CD8-positive, alpha-beta memory T cell (primary cell): ENCODE measurements around the gene LIPC. TPM values are rescaled to one million over a fixed set of nuclear protein-coding genes. Genes with fewer than 3 reads are reported as not detected.

ENCODE experiments used
- CTCF ChIA-PET: fragments of 350-600 bp; sonication (Branson Sonifier 250); formaldehyde crosslinking; loops from one replicate; lab custom pipeline; 2021; ENCODE audit warnings: antibody characterized with exemption; lab: Charles Lee
- POLR2A ChIA-PET: fragments of 350-600 bp; sonication (Branson Sonifier 250); formaldehyde crosslinking; loops from one replicate; lab custom pipeline; 2021; ENCODE audit warnings: antibody characterized with exemption; lab: Charles Lee
- DNase-seq, 5 donors: peaks; one replicate each; pipeline versions ENCODE4 v3.0.0 to v3.0.0-alpha.2; 2020 to 2022; ENCODE audit warnings: mixed read lengths in 1 of 5
- H3K27ac ChIP-seq: one replicate; pipeline ENCODE4 v1.7.0; 2013; ENCODE audit warnings: low read depth, mild to moderate bottlenecking, low read length, moderate library complexity
- H3K27me3 ChIP-seq: 2 replicates; pipeline ENCODE4 v1.7.0; 2013; ENCODE audit warnings: low read length, mild to moderate bottlenecking; ENCODE audit not compliant: insufficient read depth, poor library complexity, severe bottlenecking
- H3K36me3 ChIP-seq: 2 replicates; pipeline ENCODE4 v1.7.0; 2013; ENCODE audit warnings: mild to moderate bottlenecking, low read length, moderate library complexity; ENCODE audit not compliant: insufficient read depth
- H3K4me1 ChIP-seq: 2 replicates; pipeline ENCODE4 v1.7.0; 2013; ENCODE audit warnings: mild to moderate bottlenecking, low read length, moderate library complexity; ENCODE audit not compliant: insufficient read depth
- H3K4me3 ChIP-seq: 2 replicates; pipeline ENCODE4 v1.7.0; 2013; ENCODE audit warnings: mild to moderate bottlenecking, low read length
- H3K9me3 ChIP-seq: 2 replicates; pipeline ENCODE4 v1.7.0; 2013; ENCODE audit warnings: mild to moderate bottlenecking, low read length
- H3K27ac Mint-ChIP-seq, 8 donors: one replicate each; pipeline ENCODE4 v1.8.0; 2020 to 2021; ENCODE audit warnings: mixed read lengths in 8 of 8, mild to moderate bottlenecking in 6 of 8, inconsistent platforms in 3 of 8, moderate library complexity in 3 of 8
- H3K27me3 Mint-ChIP-seq, 2 donors: one replicate each; pipeline ENCODE4 v1.8.0; 2020 to 2021; ENCODE audit warnings: mixed read lengths in 2 of 2, mild to moderate bottlenecking in 1 of 2, moderate library complexity in 1 of 2
- H3K36me3 Mint-ChIP-seq, 3 donors: one replicate each; pipeline ENCODE4 v1.8.0; 2020 to 2021; ENCODE audit warnings: mixed read lengths in 3 of 3, inconsistent platforms in 1 of 3, mild to moderate bottlenecking in 1 of 3
- H3K4me1 Mint-ChIP-seq, 3 donors: one replicate each; pipeline ENCODE4 v1.8.0; 2020 to 2021; ENCODE audit warnings: mixed read lengths in 3 of 3, inconsistent platforms in 1 of 3, mild to moderate bottlenecking in 1 of 3
- H3K4me3 Mint-ChIP-seq, 7 donors: one replicate each; pipeline ENCODE4 v1.8.0; 2020 to 2021; ENCODE audit warnings: mixed read lengths in 7 of 7, mild to moderate bottlenecking in 6 of 7, moderate library complexity in 4 of 7, inconsistent platforms in 2 of 7
- H3K9me3 Mint-ChIP-seq, 5 donors: one replicate each; pipeline ENCODE4 v1.8.0; 2020 to 2022; ENCODE audit warnings: mixed read lengths in 5 of 5, mild to moderate bottlenecking in 3 of 5, moderate library complexity in 2 of 5, inconsistent platforms in 1 of 5
- polyA plus RNA-seq: library from polyadenylated mRNA; unstranded; fragments of 300-500 nt; fragmentation: Illumina TruSeq; gene quantifications from one replicate; pipeline ENCODE4 v1.2.3, GENCODE V29; 2021
- total RNA-seq, 2 experiments: library from RNA; stranded (reverse); gene quantifications; one replicate each; pipeline ENCODE4 v1.2.3, GENCODE V29; 2021

LIPC gene
- under 1 TPM; 0.28 to 0.47 TPM for total RNA-seq
- 1.5 TPM for polyA plus RNA-seq

DNA sequence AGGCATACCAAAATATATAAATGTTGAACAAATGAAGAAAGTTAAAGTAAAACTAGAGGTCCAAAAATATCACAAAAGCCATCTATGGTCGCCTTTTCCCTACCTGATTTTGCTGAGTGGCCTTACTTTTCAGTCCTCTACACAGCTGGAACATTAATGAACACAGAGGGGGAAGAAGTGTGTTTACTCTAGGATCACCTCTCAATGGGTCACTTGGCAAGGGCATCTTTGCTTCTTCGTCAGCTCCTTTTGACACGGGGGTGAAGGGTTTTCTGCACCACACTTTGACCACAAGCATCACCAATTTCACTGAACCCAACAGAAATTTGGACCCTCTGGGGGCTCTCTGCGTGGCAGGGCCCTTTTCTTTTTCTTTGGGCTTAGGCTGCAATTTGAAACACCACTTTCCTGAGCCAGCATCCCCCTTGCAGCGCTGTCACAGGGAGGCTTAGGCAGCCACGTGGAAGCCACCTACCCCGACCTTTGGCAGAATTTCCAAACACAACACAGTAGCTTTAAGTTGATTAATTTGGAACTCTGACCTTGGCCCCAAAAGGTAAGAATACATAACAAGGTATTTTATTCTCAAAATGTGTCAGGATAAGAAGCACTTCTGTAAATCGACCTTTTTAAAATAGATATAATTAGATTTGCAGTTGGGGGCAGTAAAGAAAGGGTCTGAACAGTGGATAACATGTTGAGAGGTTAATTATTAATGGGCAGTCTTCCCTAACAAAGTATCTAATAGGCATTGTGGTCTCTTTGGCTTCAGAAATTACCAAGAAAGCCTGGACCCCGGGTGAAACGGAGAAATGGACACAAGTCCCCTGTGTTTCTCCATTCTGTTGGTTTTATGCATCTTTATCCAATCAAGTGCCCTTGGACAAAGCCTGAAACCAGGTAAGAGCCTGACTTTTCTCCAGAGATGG, at the start of gene LIPC:
LIPC (plus strand) TSS at position 771 of the 929 bp plus-strand sequence; CDS start at position 813, 42 bp downstream.
- Histone ChIP-seq H3K4me1 (no peaks in the 10 kb centered on the region), H3K36me3 (no peaks in the 10 kb centered on the region), H3K9me3 (no peaks in the 10 kb centered on the region), H3K27me3 (no peaks in the 10 kb centered on the region), H3K27ac (no peak within 1 kb of the TSS), H3K4me3 (no peak within 1 kb of the TSS)
- Mint-ChIP-seq H3K4me3 (no peak within 1 kb of the TSS), H3K4me1 (no peaks in the 10 kb centered on the region), H3K27me3 (no peaks in the 10 kb centered on the region), H3K27ac (peak within 1 kb of the TSS in 2 of 8 donors; percentile 1 to 2), H3K9me3 (peaks cover 0 to 2% (median 0%) of the 10 kb centered on the region in 5 donors), H3K36me3 (no peaks in the 10 kb centered on the region)
- POLR2A ChIA-PET: no interaction called here
- CTCF ChIA-PET: no interaction called here
- DNase-seq: no peak

- Histone ChIP-seq H3K27me3 (no peaks in the 10 kb centered on the region), H3K4me3 (no peak overlapping the region), H3K27ac (no peak overlapping the region), H3K4me1 (no peaks in the 10 kb centered on the region), H3K9me3 (no peaks in the 10 kb centered on the region), H3K36me3 (no peaks in the 10 kb centered on the region)
- no peak overlapping the region for H3K4me3 Mint-ChIP-seq
- no peaks in the 10 kb centered on the region for H3K36me3 Mint-ChIP-seq
- ChIA-PET CTCF (no interaction called here), POLR2A (no interaction called here)
- DNase-seq: peak in 1 of 5 donors; percentile 5
- H3K4me1 Mint-ChIP-seq: peaks cover 0 to 8% (median 2%) of the 10 kb centered on the region in 3 donors
- H3K27ac Mint-ChIP-seq: peak overlapping the region in 1 of 8 donors; percentile 56
- peaks cover 6 to 7% of the 10 kb centered on the region in 2 donors for H3K27me3 Mint-ChIP-seq
- H3K9me3 Mint-ChIP-seq: peaks cover 0 to 6% (median 0%) of the 10 kb centered on the region in 5 donors
Observed at GRCh38 chr15:58383876-58384275, 47.9 kb upstream of the LIPC start.

DNA sequence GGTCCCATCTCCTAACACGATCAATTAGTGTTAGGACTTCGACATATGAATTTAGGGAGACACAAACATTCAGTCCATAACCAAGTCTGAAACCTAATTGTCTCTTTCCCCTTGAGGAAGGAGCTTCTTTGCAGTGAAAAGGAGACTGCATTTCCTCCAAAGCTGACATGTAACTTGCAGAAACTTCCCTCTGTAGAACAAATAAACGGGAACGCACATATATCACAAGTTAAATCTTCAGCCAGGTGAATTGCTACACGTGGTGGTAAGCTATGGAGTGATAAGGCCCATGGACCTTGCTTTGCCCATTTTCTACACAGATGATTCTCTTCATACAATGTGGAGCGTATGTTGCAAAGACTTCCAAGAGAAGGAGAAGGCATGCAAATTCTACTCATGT, 47.1 kb upstream of the LIPC start:
- no peak for DNase-seq
- no peak overlapping the region for H3K27ac ChIP-seq
- peaks cover 0 to under 1% (median 0%) of the 10 kb centered on the region in 5 donors for H3K9me3 Mint-ChIP-seq
- no peaks in the 10 kb centered on the region for H3K27me3 ChIP-seq
- no peak overlapping the region for H3K27ac Mint-ChIP-seq
- H3K9me3 ChIP-seq: no peaks in the 10 kb centered on the region
- ChIA-PET POLR2A (no interaction called here), CTCF (no interaction called here)
- H3K4me1 Mint-ChIP-seq: peaks cover 0 to 8% (median 2%) of the 10 kb centered on the region in 3 donors
- H3K36me3 ChIP-seq: no peaks in the 10 kb centered on the region
- peaks cover 6 to 7% of the 10 kb centered on the region in 2 donors for H3K27me3 Mint-ChIP-seq
- no peaks in the 10 kb centered on the region for H3K4me1 ChIP-seq
- H3K4me3 ChIP-seq: no peak overlapping the region
- H3K36me3 Mint-ChIP-seq: no peaks in the 10 kb centered on the region
- H3K4me3 Mint-ChIP-seq: no peak overlapping the region

- Mint-ChIP-seq H3K4me3 (no peak overlapping the region), H3K4me1 (peaks cover 0 to 8% (median 2%) of the 10 kb centered on the region in 3 donors), H3K9me3 (no peaks in the 10 kb centered on the region), H3K27ac (no peak overlapping the region), H3K36me3 (no peaks in the 10 kb centered on the region), H3K27me3 (peaks cover 6 to 7% of the 10 kb centered on the region in 2 donors)
- ChIA-PET CTCF (no interaction called here), POLR2A (no interaction called here)
- H3K27ac ChIP-seq: no peak overlapping the region
- no peak for DNase-seq
- H3K4me3 ChIP-seq: no peak overlapping the region
- no peaks in the 10 kb centered on the region for H3K4me1 ChIP-seq
- H3K36me3 ChIP-seq: no peaks in the 10 kb centered on the region
- no peaks in the 10 kb centered on the region for H3K27me3 ChIP-seq
- H3K9me3 ChIP-seq: no peaks in the 10 kb centered on the region
Observed at GRCh38 chr15:58386081-58386480, 45.7 kb upstream of the LIPC start.

- Histone ChIP-seq H3K27ac (no peak overlapping the region), H3K9me3 (no peaks in the 10 kb centered on the region), H3K27me3 (no peaks in the 10 kb centered on the region), H3K4me1 (no peaks in the 10 kb centered on the region), H3K4me3 (no peak overlapping the region), H3K36me3 (no peaks in the 10 kb centered on the region)
- no peaks in the 10 kb centered on the region for H3K9me3 Mint-ChIP-seq
- H3K27me3 Mint-ChIP-seq: peaks cover 6 to 11% of the 10 kb centered on the region in 2 donors
- POLR2A ChIA-PET: interaction anchor here (0.7 kb wide), 1 partner anchor 24 kb away, joined by 3 read pairs; no protein-coding TSS in a partner anchor
- H3K36me3 Mint-ChIP-seq: peaks cover 0 to 3% (median 0%) of the 10 kb centered on the region in 3 donors
- CTCF ChIA-PET: no interaction called here
- peaks cover 0 to 8% (median 2%) of the 10 kb centered on the region in 3 donors for H3K4me1 Mint-ChIP-seq
- no peak overlapping the region for H3K4me3 Mint-ChIP-seq
- no peak for DNase-seq
- no peak overlapping the region for H3K27ac Mint-ChIP-seq
Observed at GRCh38 chr15:58386641-58387040, 45.1 kb upstream of the LIPC start.

DNA sequence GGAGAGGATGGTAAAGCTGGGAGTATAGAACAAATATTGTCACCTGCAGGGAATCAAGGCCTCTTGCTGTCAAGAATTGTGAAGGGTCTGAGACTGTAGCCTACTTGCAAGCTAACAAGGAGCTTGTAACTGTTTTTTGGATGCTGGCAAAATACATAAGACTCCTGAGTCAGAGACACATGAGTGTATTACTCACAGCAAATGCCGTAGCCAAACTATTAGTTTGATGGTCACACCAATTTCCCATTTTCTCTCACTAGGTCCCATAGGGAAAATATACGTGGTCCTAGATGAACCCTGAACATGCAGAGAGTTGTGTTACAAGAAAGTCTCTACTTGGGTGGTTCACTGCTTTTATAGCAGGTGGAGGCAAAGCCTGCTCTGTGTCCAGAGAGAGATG, 44.7 kb upstream of the LIPC start:
- CTCF ChIA-PET: no interaction called here
- no peak for DNase-seq
- Histone ChIP-seq H3K27ac (no peak overlapping the region), H3K9me3 (no peaks in the 10 kb centered on the region), H3K36me3 (no peaks in the 10 kb centered on the region), H3K4me3 (no peak overlapping the region), H3K4me1 (no peaks in the 10 kb centered on the region), H3K27me3 (no peaks in the 10 kb centered on the region)
- no peak overlapping the region for H3K27ac Mint-ChIP-seq
- H3K4me3 Mint-ChIP-seq: no peak overlapping the region
- peaks cover 6 to 11% of the 10 kb centered on the region in 2 donors for H3K27me3 Mint-ChIP-seq
- H3K4me1 Mint-ChIP-seq: peaks cover 0 to 8% (median 2%) of the 10 kb centered on the region in 3 donors
- peaks cover 0 to 4% (median 0%) of the 10 kb centered on the region in 3 donors for H3K36me3 Mint-ChIP-seq
- no peaks in the 10 kb centered on the region for H3K9me3 Mint-ChIP-seq
- POLR2A ChIA-PET: interaction anchor here (0.7 kb wide), 1 partner anchor 24 kb away, joined by 3 read pairs; no protein-coding TSS in a partner anchor

DNA sequence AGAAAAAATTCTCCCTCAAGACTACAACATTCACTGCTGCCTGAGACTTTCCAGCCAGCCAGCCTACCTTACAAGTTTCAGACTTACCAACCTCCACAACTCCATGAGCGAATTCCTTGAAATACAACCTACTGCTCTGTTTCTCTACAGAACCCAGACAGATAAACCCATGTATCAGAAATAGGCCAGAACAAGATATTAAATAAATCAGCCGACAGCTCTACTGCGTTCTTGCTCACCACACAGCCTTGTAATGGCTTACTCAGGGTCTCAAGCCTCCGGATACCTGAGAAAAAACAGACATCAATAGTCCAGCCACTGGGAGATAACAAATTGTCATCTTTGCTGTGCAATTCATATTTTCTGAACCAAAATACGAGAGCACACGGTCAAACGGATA, 43.6 kb upstream of the LIPC start:
- no peaks in the 10 kb centered on the region for H3K9me3 ChIP-seq
- DNase-seq: no peak
- POLR2A ChIA-PET: no interaction called here
- H3K27me3 Mint-ChIP-seq: peaks cover 6 to 11% of the 10 kb centered on the region in 2 donors
- no peaks in the 10 kb centered on the region for H3K4me1 ChIP-seq
- peaks cover 0 to 4% (median 0%) of the 10 kb centered on the region in 3 donors for H3K36me3 Mint-ChIP-seq
- no peak overlapping the region for H3K27ac ChIP-seq
- peaks cover 0 to 8% (median 2%) of the 10 kb centered on the region in 3 donors for H3K4me1 Mint-ChIP-seq
- no peak overlapping the region for H3K4me3 Mint-ChIP-seq
- no peaks in the 10 kb centered on the region for H3K9me3 Mint-ChIP-seq
- H3K27me3 ChIP-seq: no peaks in the 10 kb centered on the region
- no peak overlapping the region for H3K4me3 ChIP-seq
- no peaks in the 10 kb centered on the region for H3K36me3 ChIP-seq
- CTCF ChIA-PET: no interaction called here
- no peak overlapping the region for H3K27ac Mint-ChIP-seq

GRCh38 chr15:58390118-58390517, 41.7 kb upstream of the LIPC start:
- Mint-ChIP-seq H3K4me3 (no peak overlapping the region), H3K9me3 (no peaks in the 10 kb centered on the region), H3K36me3 (peaks cover 0 to 4% (median 0%) of the 10 kb centered on the region in 3 donors), H3K27ac (no peak overlapping the region), H3K4me1 (no peaks in the 10 kb centered on the region), H3K27me3 (peaks cover 7 to 20% of the 10 kb centered on the region in 2 donors)
- ChIA-PET CTCF (no interaction called here), POLR2A (no interaction called here)
- no peaks in the 10 kb centered on the region for H3K36me3 ChIP-seq
- DNase-seq: no peak
- no peaks in the 10 kb centered on the region for H3K4me1 ChIP-seq
- no peak overlapping the region for H3K27ac ChIP-seq
- H3K9me3 ChIP-seq: no peaks in the 10 kb centered on the region
- H3K27me3 ChIP-seq: no peaks in the 10 kb centered on the region
- no peak overlapping the region for H3K4me3 ChIP-seq
